Neural crest cell (in vitro differentiated cells): ENCODE results near the gene DNAH3. TPM values are rescaled to one million over a fixed set of nuclear protein-coding genes. Genes with fewer than 3 reads are reported as not detected.

Experiments
- DNase-seq: peaks from one replicate; pipeline ENCODE4 v3.0.0; 2021; ENCODE audit warnings: low read depth, mixed read lengths, low spot score
- H3K27ac Mint-ChIP-seq: one replicate; pipeline ENCODE4 v1.8.0; 2021; ENCODE audit warnings: mild to moderate bottlenecking, mixed read lengths; ENCODE audit not compliant: unreplicated experiment
- H3K27me3 Mint-ChIP-seq: 2 replicates; pipeline ENCODE4 v1.8.0; 2021; ENCODE audit warnings: low read depth, mild to moderate bottlenecking, mixed read lengths
- H3K36me3 Mint-ChIP-seq: 2 replicates; pipeline ENCODE4 v1.8.0; 2021; ENCODE audit warnings: low read depth, mild to moderate bottlenecking, mixed read lengths
- H3K4me1 Mint-ChIP-seq: 2 replicates; pipeline ENCODE4 v1.8.0; 2021; ENCODE audit warnings: mixed read lengths
- H3K4me3 Mint-ChIP-seq: one replicate; pipeline ENCODE4 v1.8.0; 2021; ENCODE audit warnings: mild to moderate bottlenecking, mixed read lengths
- H3K9me3 Mint-ChIP-seq: 2 replicates; pipeline ENCODE4 v1.8.0; 2021; ENCODE audit warnings: mixed read lengths
- total RNA-seq: library from RNA; stranded (reverse); gene quantifications from 2 replicates; pipeline ENCODE4 v1.2.1, GENCODE V29; 2021
- TF ChIP-seq, protein P1 (sequence below): fragments of 200-600 bp; sonication (generic); conservative IDR thresholded peaks from 2 replicates; pipeline ENCODE4 v1.5.0; 2021; ENCODE audit warnings: antibody characterized with exemption, mild to moderate bottlenecking

The DNAH3 gene
- total RNA-seq, 1 donor from 2014 or later: 0.07 TPM

DNA sequence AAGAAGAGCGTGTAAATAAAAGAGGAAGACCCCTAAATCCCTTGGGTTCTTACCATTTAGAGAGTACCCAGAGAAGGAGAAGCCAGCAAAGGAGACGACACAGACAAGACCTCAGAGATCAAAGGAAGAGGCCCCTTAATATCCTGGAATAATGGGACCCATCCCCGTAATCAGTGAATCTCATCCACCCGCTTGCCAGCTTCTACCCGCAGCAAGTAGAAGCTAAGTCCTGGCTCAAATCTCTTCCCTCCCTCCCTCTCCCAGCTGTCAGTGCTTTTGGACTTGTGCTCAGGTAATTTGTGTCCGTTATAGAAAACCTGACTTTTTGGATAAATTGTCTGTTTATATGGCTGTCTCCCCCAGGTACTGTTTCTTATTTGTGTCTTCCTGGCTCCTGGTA, 248.2 kb downstream of the DNAH3 start:
- H3K4me1 Mint-ChIP-seq: peaks cover 58% of the 10 kb centered on the region
- H3K36me3 Mint-ChIP-seq: peaks cover 4% of the 10 kb centered on the region
- no peaks in the 10 kb centered on the region for H3K9me3 Mint-ChIP-seq
- DNase-seq: no peak
- no peaks in the 10 kb centered on the region for H3K27me3 Mint-ChIP-seq
- H3K27ac Mint-ChIP-seq: no peak overlapping the region
- TF ChIP-seq, protein P1, sequence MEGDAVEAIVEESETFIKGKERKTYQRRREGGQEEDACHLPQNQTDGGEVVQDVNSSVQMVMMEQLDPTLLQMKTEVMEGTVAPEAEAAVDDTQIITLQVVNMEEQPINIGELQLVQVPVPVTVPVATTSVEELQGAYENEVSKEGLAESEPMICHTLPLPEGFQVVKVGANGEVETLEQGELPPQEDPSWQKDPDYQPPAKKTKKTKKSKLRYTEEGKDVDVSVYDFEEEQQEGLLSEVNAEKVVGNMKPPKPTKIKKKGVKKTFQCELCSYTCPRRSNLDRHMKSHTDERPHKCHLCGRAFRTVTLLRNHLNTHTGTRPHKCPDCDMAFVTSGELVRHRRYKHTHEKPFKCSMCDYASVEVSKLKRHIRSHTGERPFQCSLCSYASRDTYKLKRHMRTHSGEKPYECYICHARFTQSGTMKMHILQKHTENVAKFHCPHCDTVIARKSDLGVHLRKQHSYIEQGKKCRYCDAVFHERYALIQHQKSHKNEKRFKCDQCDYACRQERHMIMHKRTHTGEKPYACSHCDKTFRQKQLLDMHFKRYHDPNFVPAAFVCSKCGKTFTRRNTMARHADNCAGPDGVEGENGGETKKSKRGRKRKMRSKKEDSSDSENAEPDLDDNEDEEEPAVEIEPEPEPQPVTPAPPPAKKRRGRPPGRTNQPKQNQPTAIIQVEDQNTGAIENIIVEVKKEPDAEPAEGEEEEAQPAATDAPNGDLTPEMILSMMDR: no peak
- H3K4me3 Mint-ChIP-seq: peak overlapping the region; percentile 94

DNA sequence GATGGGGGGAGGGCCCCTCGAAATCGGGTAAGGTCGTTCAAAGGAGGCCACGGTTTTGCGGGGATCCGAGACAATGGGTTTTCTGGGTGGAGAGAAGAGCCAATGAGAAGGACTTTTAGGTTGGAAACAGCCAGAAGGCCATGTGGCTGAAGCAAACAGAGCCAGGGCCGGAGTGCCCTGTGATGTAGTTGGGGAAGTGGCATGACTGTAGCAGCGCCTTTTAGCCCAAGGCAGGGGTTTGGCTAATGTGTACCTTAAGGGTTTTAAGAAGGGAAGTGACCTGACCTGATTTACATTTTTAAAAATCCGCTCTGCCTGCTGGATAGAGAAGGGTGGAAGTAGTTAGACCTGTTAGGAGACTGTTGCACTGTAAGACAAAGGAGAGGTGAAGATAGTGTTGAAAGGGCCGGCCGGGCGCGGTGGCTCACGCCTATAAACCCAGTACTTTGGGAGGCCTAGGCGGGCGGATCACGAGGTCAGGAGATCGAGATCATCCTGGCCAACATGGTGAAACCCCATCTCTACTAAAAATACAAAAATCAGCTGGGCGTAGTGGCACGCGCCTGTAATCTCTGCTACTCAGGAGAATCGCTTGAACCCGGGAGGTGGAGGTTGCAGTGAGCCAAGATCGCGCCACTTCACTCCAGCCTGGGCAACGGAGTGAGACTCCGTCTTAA, 249.1 kb downstream of the DNAH3 start:
- H3K4me3 Mint-ChIP-seq: peak overlapping the region; percentile 94
- H3K27me3 Mint-ChIP-seq: no peaks in the 10 kb centered on the region
- DNase-seq: peak; percentile 16
- H3K27ac Mint-ChIP-seq: peak overlapping the region; percentile 99
- H3K9me3 Mint-ChIP-seq: no peaks in the 10 kb centered on the region
- peaks cover 4% of the 10 kb centered on the region for H3K36me3 Mint-ChIP-seq
- TF ChIP-seq, protein P1: no peak
- peaks cover 66% of the 10 kb centered on the region for H3K4me1 Mint-ChIP-seq

DNA sequence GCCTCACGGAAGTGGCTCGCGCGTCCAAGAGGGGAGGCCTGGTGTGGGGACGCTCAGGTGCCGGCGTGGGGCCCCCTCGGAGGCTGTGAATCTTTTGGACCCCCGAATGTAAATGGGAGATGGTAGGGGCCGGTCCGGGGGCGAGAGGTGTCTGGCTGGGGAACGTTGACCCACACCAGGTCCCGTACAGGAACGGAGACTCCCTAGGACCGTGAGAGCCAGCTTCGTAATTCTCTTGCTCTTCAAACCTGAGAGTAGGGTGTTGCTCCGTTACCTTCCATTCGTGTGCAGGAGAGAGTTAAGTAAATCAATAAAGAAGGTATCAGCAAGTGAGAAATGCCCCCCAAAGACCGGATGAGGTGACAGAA, 249.6 kb downstream of the DNAH3 start:
- H3K27ac Mint-ChIP-seq: peak overlapping the region; percentile 99
- no peak for DNase-seq
- H3K4me1 Mint-ChIP-seq: peaks cover 66% of the 10 kb centered on the region
- H3K27me3 Mint-ChIP-seq: no peaks in the 10 kb centered on the region
- peak overlapping the region; percentile 94 for H3K4me3 Mint-ChIP-seq
- no peaks in the 10 kb centered on the region for H3K9me3 Mint-ChIP-seq
- TF ChIP-seq, protein P1: no peak
- H3K36me3 Mint-ChIP-seq: peaks cover 4% of the 10 kb centered on the region

DNA sequence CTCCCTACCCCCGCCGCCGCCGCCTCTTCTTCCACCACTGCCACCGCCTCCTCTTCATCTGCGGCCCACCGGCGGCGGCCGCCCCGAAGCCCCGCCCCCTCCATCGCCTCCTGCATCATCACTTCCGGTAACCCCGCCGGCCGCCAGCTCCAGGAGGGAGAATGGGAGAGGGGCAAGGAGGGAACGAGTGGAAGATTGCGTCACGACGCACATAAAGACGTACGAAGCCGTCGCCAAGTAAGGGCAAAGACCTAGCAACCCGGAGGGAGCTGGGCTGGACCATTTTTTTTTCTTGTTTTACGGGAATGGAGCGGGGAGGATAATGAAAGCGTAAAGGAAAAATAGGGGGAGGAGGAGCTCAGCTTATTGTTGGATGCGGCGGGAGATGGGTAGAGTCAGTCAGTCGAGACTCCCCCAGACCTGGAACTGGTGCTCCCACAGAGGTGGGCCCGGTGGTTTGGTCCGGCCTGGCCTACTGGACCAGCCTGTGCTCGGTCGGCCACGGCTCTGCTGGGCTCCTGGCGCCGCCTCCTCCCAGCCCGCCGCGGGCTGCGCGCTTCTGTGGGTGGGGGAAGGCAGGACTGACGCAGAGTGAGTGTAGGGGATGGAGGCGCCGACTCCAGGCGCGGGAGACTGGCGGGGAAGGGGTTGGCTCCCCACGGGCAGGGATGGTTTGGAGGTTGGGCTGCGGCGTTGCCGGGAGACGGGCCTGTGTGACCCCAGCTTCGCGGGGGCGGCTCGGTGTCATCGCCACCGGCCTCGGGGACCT, 250.2 kb downstream of the DNAH3 start, which contains the start of the genes DCUN1D3 and LYRM1:
TSS of gene DCUN1D3 (minus strand) at position 60 of the 769 bp plus-strand sequence. CDS start 37,820 bp downstream, outside the sequence.
TSS of gene LYRM1 (plus strand) at position 473 of the 769 bp plus-strand sequence. CDS start 14,785 bp downstream, outside the sequence.
- TF ChIP-seq, protein P1: no peak
- DNase-seq: peak; percentile 92
- H3K36me3 Mint-ChIP-seq: peaks cover 4% of the 10 kb centered on the region
- H3K9me3 Mint-ChIP-seq: no peaks in the 10 kb centered on the region
- H3K4me1 Mint-ChIP-seq: peaks cover 66% of the 10 kb centered on the region
- no peaks in the 10 kb centered on the region for H3K27me3 Mint-ChIP-seq
- peak within 1 kb of the TSS; percentile 99 for H3K27ac Mint-ChIP-seq
- peak within 1 kb of the TSS; percentile 94 for H3K4me3 Mint-ChIP-seq

DNA sequence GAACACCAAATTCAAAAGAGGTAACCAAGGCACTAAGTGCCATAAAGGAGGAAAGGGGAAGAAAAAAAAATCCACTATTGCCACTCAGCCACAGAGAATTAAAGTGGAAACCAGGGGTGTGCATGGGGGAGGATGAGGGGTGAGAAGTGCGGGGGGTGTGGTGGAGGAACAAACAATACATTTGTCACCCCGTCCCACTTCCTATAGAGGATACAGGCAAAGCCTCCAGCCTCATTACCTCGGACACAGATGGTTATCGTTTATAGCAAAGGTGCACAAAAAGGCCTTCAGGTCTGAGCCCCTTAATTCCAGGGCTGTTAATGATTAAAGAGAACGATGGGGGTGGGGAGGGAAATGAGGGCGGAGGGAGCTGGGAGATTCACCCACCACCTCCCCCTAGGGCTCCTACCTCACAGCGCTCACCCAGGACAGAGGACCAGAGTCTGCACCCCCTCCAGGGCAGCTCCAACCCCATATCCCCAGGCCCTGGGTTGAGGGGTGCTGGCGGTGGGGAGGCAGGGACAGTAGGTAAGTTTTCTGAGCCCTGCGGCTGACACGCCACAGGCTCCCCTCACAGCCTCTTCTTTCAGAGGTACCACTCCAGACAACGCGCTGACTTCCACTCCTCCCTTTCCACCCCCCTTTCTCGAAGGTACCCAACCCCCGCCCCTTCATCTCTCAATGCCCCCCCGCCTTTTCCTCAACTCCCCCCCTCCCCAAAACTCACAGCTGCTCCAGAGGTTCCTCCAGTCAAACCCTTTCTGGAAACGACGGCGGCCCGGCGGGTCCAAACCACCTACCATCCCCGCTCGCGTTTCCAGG, 251.0 kb downstream of the DNAH3 start:
- Mint-ChIP-seq H3K4me3 (peak overlapping the region; percentile 94), H3K9me3 (no peaks in the 10 kb centered on the region), H3K27me3 (no peaks in the 10 kb centered on the region), H3K27ac (peak overlapping the region; percentile 31), H3K4me1 (peaks cover 62% of the 10 kb centered on the region), H3K36me3 (peaks cover 4% of the 10 kb centered on the region)
- peak; percentile 3 for DNase-seq
- TF ChIP-seq, protein P1: no peak
